DND-41 (cell line): ENCODE measurements around the gene NEB.

Source experiments
- ATAC-seq: fragments of 200-7000 bp; cut with Tn5 transposase; 3 replicates; pipeline ENCODE4 v1.9.1; 2021; ENCODE audit warnings: low read depth; ENCODE audit not compliant: insufficient read depth
- DNase-seq: peaks from one replicate; pipeline ENCODE4 v3.0.0-alpha.2; 2020
- H2AFZ ChIP-seq: 2 replicates; pipeline ENCODE4 v1.6.0; 2012; ENCODE audit warnings: low read depth, low read length
- H3K27ac ChIP-seq: 2 replicates; pipeline ENCODE4 v1.5.1; 2012; ENCODE audit warnings: low read length, inconsistent platforms
- H3K27me3 ChIP-seq: fragments of 200-600 bp; sonication (generic); 2 replicates; pipeline ENCODE4 v1.6.0; 2012; ENCODE audit warnings: low read length, mild to moderate bottlenecking, inconsistent platforms; ENCODE audit not compliant: insufficient read depth, poor library complexity
- H3K36me3 ChIP-seq: 2 replicates; pipeline ENCODE4 v1.5.1; 2012; ENCODE audit warnings: low read length, inconsistent platforms; ENCODE audit not compliant: insufficient read depth
- H3K4me1 ChIP-seq: 2 replicates; pipeline ENCODE4 v1.5.1; 2012; ENCODE audit warnings: mild to moderate bottlenecking, low read length; ENCODE audit not compliant: insufficient read depth
- H3K4me2 ChIP-seq: 2 replicates; pipeline ENCODE4 v1.6.0; 2012; ENCODE audit warnings: mild to moderate bottlenecking, moderate library complexity, low read length, inconsistent platforms; ENCODE audit not compliant: insufficient read depth
- H3K4me3 ChIP-seq, 2 experiments: fragments of 200-600 bp in 1 of 2; shearing (Covaris generic) in 1 of 2; 2 replicates each; pipeline ENCODE4 v1.5.1; 2012 to 2016; ENCODE audit warnings: inconsistent platforms in 2 of 2, low read length in 2 of 2, mild to moderate bottlenecking in 2 of 2, low read depth in 1 of 2, moderate library complexity in 1 of 2
- H3K79me2 ChIP-seq: 2 replicates; pipeline ENCODE4 v1.6.0; 2012; ENCODE audit warnings: low read length, inconsistent platforms; ENCODE audit not compliant: insufficient read depth
- H3K9ac ChIP-seq: 2 replicates; pipeline ENCODE4 v1.6.0; 2012; ENCODE audit warnings: low read depth, mild to moderate bottlenecking, inconsistent platforms, low read length, moderate library complexity
- H3K9me3 ChIP-seq: 2 replicates; pipeline ENCODE4 v1.5.1; 2012; ENCODE audit warnings: low read length, moderate library complexity, mild to moderate bottlenecking, inconsistent platforms; ENCODE audit not compliant: insufficient read depth, severe bottlenecking
- H4K20me1 ChIP-seq: 2 replicates; pipeline ENCODE4 v1.6.0; 2012; ENCODE audit warnings: low read length; ENCODE audit not compliant: insufficient read depth
- CTCF ChIP-seq: IDR thresholded peaks from 2 replicates; pipeline ENCODE4 v1.5.1; 2012; ENCODE audit warnings: borderline replicate concordance, low read length, moderate library complexity, mild to moderate bottlenecking; ENCODE audit not compliant: poor library complexity, severe bottlenecking; ENCODE audit errors: extremely low read depth
- EZH2 ChIP-seq: IDR thresholded peaks from 3 replicates; pipeline ENCODE4 v1.6.1; 2012; ENCODE audit warnings: borderline replicate concordance, low read depth, mild to moderate bottlenecking, moderate library complexity, low read length, inconsistent platforms; ENCODE audit not compliant: severe bottlenecking

Gene NEB

GRCh38 chr2:151654891-151655290 is 79.4 kb downstream of the NEB start:
- Histone ChIP-seq H2AFZ (no peak overlapping the region), H4K20me1 (no peaks in the 10 kb centered on the region), H3K27ac (no peak overlapping the region), H3K27me3 (no peaks in the 10 kb centered on the region), H3K4me3 (no peak overlapping the region), H3K4me2 (no peak overlapping the region), H3K9ac (no peak overlapping the region), H3K36me3 (no peaks in the 10 kb centered on the region), H3K4me1 (no peaks in the 10 kb centered on the region), H3K79me2 (no peaks in the 10 kb centered on the region), H3K9me3 (no peaks in the 10 kb centered on the region)
- no peak for TF ChIP-seq CTCF
- TF ChIP-seq EZH2: no peak
- no peak for DNase-seq
- no peak for ATAC-seq

GRCh38 chr2:151654085-151654484 is 80.2 kb downstream of the NEB start:
- H3K79me2 ChIP-seq: no peaks in the 10 kb centered on the region
- ATAC-seq (no peak), DNase-seq (no peak)
- H3K36me3 ChIP-seq: no peaks in the 10 kb centered on the region
- H4K20me1 ChIP-seq: no peaks in the 10 kb centered on the region
- no peak overlapping the region for H3K9ac ChIP-seq
- H3K4me1 ChIP-seq: no peaks in the 10 kb centered on the region
- TF ChIP-seq EZH2: no peak
- TF ChIP-seq CTCF: no peak
- no peak overlapping the region for H3K4me2 ChIP-seq
- H3K4me3 ChIP-seq: no peak overlapping the region
- no peak overlapping the region for H3K27ac ChIP-seq
- H3K27me3 ChIP-seq: no peaks in the 10 kb centered on the region
- no peaks in the 10 kb centered on the region for H3K9me3 ChIP-seq
- H2AFZ ChIP-seq: no peak overlapping the region

- DNase-seq: no peak
- no peaks in the 10 kb centered on the region for H4K20me1 ChIP-seq
- ATAC-seq: no peak
- H2AFZ ChIP-seq: no peak overlapping the region
- no peak overlapping the region for H3K4me2 ChIP-seq
- no peaks in the 10 kb centered on the region for H3K9me3 ChIP-seq
- TF ChIP-seq CTCF (no peak), EZH2 (no peak)
- H3K36me3 ChIP-seq: no peaks in the 10 kb centered on the region
- H3K79me2 ChIP-seq: no peaks in the 10 kb centered on the region
- no peak overlapping the region for H3K27ac ChIP-seq
- H3K9ac ChIP-seq: no peak overlapping the region
- no peak overlapping the region for H3K4me3 ChIP-seq
- no peaks in the 10 kb centered on the region for H3K4me1 ChIP-seq
- no peaks in the 10 kb centered on the region for H3K27me3 ChIP-seq
These were observed 83.0 kb downstream of the NEB start for GRCh38 chr2:151651274-151651673.

GRCh38 chr2:151650456-151650855 is 83.8 kb downstream of the NEB start:
- H3K36me3 ChIP-seq: no peaks in the 10 kb centered on the region
- no peak overlapping the region for H3K9ac ChIP-seq
- no peaks in the 10 kb centered on the region for H3K9me3 ChIP-seq
- H3K4me3 ChIP-seq: no peak overlapping the region
- no peaks in the 10 kb centered on the region for H3K79me2 ChIP-seq
- no peak overlapping the region for H3K4me2 ChIP-seq
- TF ChIP-seq EZH2 (no peak), CTCF (no peak)
- no peak for DNase-seq
- no peak for ATAC-seq
- H4K20me1 ChIP-seq: no peaks in the 10 kb centered on the region
- H3K4me1 ChIP-seq: no peaks in the 10 kb centered on the region
- no peaks in the 10 kb centered on the region for H3K27me3 ChIP-seq
- H2AFZ ChIP-seq: no peak overlapping the region
- H3K27ac ChIP-seq: no peak overlapping the region
